Bronchial epithelial cell (primary cell): ENCODE data around the gene PRELP. TPM values are rescaled to one million over a fixed set of nuclear protein-coding genes. Genes with fewer than 3 reads are reported as not detected.

Experiments used
- DNase-seq: peaks from one replicate; pipeline ENCODE4 v3.0.0-alpha.2; 2010; ENCODE audit warnings: low read depth
- FAIRE-seq: peaks from 2 replicates; lab custom pipeline; 2011; peaks lifted over from hg19 to GRCh38; lab: Jason Lieb, UNC
- H3K27me3 ChIP-seq: 2 replicates; pipeline ENCODE4 v1.5.1; 2011; ENCODE audit warnings: low read length; ENCODE audit not compliant: control insufficient read depth, insufficient read depth
- H3K36me3 ChIP-seq: 2 replicates; pipeline ENCODE4 v1.5.1; 2011; ENCODE audit warnings: low read length; ENCODE audit not compliant: control insufficient read depth, insufficient read depth
- H3K4me3 ChIP-seq: 2 replicates; pipeline ENCODE4 v1.5.1; 2011; ENCODE audit warnings: mild to moderate bottlenecking, low read depth, low read length, control low read depth
- total RNA-seq: library from RNA; depleted of rRNA; stranded (reverse); fragments of >200 nt; gene quantifications from 2 replicates; pipeline ENCODE4 v1.2.1, GENCODE V29; 2014
- TF ChIP-seq, protein P1 (sequence below): IDR thresholded peaks from 2 replicates; pipeline ENCODE4 v1.5.1; 2011; ENCODE audit warnings: mild to moderate bottlenecking, moderate library complexity, low read length, control low read depth, inconsistent platforms; ENCODE audit not compliant: insufficient read depth, severe bottlenecking

Gene PRELP
- total RNA-seq, 1 donor from 2014 or later: not detected

DNA sequence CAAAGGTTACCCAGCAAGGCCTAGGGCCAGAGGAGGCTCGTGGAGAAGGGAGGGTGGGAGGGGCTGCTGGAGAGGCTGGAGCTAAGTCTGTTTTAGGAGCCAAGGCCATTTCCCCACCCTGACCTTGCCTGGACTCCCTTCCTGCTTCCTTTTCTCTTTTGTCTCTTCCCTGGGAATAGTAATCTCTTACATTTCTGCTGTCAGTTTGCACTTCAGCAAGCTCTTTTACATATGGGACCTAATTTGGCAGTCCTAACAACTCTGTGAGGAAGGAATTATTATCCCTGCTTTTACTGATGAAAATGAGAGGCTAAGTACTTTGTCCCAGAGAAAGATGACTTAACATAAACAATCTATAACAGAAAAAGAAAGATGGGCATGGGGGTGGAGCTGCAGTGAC, 32.2 kb downstream of the PRELP start:
- no peak for DNase-seq
- no peak overlapping the region for H3K4me3 ChIP-seq
- no peak for FAIRE-seq

DNA sequence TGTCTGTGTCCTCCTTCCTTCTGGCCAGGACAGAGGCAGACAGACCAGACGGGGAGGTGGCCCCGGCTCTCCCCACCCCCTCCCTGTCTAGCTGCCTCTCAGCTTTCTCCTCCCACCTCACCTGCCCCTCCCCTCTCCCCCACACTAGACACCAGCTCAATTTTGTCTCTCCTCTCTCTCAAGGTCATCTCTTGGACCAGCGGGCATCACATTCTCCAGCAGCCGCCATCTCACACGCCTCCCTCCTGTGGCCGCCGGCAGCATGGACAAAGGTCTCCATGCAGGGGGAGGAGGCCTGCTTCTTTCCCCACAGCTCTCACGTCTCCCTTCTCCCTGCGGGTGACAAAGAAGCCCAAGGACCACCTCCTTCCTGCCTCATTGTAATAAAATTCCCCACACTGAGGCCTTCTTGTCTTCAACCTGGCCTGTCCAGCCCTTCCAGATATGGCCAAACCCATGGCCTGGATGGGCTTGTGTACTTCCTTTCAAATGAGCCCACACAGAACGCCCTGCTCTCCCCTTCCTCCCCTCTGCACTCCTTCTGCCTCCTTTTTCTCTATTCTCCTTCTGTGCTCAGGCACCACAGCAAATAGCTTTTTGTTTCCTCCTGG, 33.0 kb downstream of the PRELP start:
- no peak overlapping the region for H3K4me3 ChIP-seq
- no peaks in the 10 kb centered on the region for H3K27me3 ChIP-seq
- no peaks in the 10 kb centered on the region for H3K36me3 ChIP-seq
- no peak for DNase-seq
- no peak for FAIRE-seq
- TF ChIP-seq, protein P1, sequence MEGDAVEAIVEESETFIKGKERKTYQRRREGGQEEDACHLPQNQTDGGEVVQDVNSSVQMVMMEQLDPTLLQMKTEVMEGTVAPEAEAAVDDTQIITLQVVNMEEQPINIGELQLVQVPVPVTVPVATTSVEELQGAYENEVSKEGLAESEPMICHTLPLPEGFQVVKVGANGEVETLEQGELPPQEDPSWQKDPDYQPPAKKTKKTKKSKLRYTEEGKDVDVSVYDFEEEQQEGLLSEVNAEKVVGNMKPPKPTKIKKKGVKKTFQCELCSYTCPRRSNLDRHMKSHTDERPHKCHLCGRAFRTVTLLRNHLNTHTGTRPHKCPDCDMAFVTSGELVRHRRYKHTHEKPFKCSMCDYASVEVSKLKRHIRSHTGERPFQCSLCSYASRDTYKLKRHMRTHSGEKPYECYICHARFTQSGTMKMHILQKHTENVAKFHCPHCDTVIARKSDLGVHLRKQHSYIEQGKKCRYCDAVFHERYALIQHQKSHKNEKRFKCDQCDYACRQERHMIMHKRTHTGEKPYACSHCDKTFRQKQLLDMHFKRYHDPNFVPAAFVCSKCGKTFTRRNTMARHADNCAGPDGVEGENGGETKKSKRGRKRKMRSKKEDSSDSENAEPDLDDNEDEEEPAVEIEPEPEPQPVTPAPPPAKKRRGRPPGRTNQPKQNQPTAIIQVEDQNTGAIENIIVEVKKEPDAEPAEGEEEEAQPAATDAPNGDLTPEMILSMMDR: no peak

More for the DNA sequence above, 32.2 kb downstream of the PRELP start:
- TF ChIP-seq, protein P1: no peak
- no peaks in the 10 kb centered on the region for H3K36me3 ChIP-seq
- H3K27me3 ChIP-seq: peaks cover under 1% of the 10 kb centered on the region

DNA sequence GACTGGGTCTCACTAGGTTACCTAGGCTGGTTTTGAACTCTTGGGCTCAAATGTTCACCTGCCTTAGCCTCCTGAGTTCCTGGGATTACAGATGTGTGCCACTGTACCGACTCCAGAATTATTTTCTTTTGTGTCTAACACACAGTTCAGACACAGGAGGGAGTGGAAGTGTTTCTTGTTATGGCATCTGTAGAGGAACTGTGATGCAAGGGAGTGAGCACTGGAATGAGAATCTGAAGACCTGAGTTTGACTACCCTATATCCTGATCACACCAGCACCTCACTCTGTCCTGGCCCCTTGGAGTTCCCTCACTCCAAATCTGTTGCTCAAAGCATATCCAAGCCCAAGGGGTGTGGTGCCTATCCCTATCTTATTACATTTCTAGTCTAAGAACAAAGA, 33.5 kb downstream of the PRELP start:
- Histone ChIP-seq H3K4me3 (no peak overlapping the region), H3K27me3 (no peaks in the 10 kb centered on the region), H3K36me3 (no peaks in the 10 kb centered on the region)
- TF ChIP-seq, protein P1: no peak
- no peak for FAIRE-seq
- DNase-seq: peak; percentile 13

DNA sequence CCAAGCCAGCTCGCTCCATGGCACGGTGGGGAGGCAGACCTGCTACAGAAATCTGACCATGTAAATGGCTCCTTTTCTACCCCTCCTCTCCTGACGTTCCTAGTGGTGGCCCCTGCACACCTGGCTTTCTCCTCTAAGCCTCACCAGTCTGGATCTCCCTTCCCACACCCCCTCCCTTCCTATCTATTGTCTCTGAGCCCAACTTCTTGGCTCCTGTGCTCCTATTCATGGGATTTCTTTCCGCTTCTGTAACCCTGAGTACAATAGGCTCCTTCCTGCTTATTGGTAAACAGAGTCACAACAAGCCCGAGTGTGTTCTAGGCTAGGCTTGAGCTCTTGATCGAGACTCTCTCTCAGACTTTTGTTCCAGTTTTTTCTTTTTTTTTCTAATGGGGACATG, 35.9 kb downstream of the PRELP start:
- DNase-seq: no peak
- FAIRE-seq: no peak
- H3K27me3 ChIP-seq: no peaks in the 10 kb centered on the region
- no peak overlapping the region for H3K4me3 ChIP-seq
- TF ChIP-seq, protein P1: no peak
- no peaks in the 10 kb centered on the region for H3K36me3 ChIP-seq

DNA sequence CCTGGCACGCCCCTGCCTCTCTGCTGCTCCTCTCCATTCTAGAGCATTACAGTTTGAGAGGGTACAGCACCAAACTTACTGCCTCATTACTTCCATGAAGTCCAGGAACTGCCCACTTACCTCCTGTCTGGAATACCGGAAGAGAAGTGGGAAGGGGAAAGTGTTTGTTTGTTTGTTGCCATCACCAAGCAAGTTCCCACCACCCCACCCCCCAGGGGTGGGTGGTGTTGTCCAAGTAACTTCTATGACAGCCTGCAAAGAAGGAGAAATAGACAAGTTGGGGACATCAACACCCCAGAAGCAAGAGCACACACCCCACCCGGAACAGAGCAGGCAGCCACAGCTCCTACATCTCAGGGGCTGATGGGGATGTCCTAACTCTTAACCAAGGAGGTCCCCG, 36.3 kb downstream of the PRELP start:
- no peak overlapping the region for H3K4me3 ChIP-seq
- TF ChIP-seq, protein P1: no peak
- H3K36me3 ChIP-seq: no peaks in the 10 kb centered on the region
- H3K27me3 ChIP-seq: no peaks in the 10 kb centered on the region
- no peak for DNase-seq
- FAIRE-seq: no peak

DNA sequence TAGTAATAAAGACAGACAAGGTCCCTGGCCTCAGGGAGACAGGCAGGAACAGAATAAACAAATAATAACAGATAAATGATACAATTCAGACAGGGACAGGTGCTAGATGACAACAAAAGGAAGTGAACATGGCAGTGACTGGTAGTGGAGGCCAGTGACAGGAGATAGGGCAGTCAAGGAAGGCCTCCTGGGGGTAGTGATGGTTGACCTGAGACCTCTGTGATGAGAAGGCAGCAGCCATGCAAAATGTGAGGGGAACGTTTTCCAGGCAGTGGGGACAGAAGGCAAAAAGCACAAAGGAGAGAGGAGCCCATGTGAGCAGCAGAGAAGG, 36.9 kb downstream of the PRELP start:
- no peak overlapping the region for H3K4me3 ChIP-seq
- H3K36me3 ChIP-seq: no peaks in the 10 kb centered on the region
- TF ChIP-seq, protein P1: no peak
- FAIRE-seq (no peak), DNase-seq (no peak)
- H3K27me3 ChIP-seq: no peaks in the 10 kb centered on the region
